Ishikawa (cell line): ENCODE results near the gene APOLD1.

ENCODE experiments used
- CEBPB ChIP-seq: IDR thresholded peaks from 2 replicates; pipeline ENCODE4 v1.6.1; 2012
- EGR1 ChIP-seq: IDR thresholded peaks from 2 replicates; pipeline ENCODE4 v1.6.1; 2012
- TAF1 ChIP-seq: IDR thresholded peaks from 2 replicates; pipeline ENCODE4 v1.6.1; 2012; ENCODE audit warnings: low read depth, mild to moderate bottlenecking
- YY1 ChIP-seq: IDR thresholded peaks from 2 replicates; pipeline ENCODE4 v1.6.1; 2012; ENCODE audit warnings: low read depth
- TF ChIP-seq, protein P1 (sequence below): IDR thresholded peaks from 2 replicates; pipeline ENCODE4 v1.6.1; 2012

DNA sequence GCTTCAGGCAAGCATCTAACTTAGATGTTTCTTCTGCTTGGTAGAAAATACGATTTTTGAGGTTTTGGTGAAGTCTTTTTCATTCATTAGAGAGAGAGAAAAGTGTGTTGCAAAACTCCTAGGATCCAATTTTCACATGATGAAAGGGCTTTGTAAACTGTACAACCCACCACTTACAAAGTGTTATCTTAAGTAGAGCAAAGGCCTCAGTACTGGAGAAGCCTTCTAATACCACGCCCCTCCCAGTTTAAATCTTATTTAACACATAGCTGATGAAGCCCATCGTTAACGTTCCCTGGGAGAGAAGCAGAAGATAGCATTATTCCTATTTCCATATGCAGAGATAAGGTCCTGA, 869 bp downstream of the APOLD1 start:
- TF ChIP-seq CEBPB: no peak
- TF ChIP-seq YY1: no peak
- TF ChIP-seq, protein P1, sequence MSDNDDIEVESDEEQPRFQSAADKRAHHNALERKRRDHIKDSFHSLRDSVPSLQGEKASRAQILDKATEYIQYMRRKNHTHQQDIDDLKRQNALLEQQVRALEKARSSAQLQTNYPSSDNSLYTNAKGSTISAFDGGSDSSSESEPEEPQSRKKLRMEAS: no peak
- TF ChIP-seq TAF1: no peak
- TF ChIP-seq EGR1: no peak
